Heart left ventricle (tissue), 16 donors: ENCODE measurements around the gene ADAMTS1. TPM values are rescaled to one million over a fixed set of nuclear protein-coding genes. Genes with fewer than 3 reads are reported as not detected.

ENCODE experiments used
- ATAC-seq, 4 donors: fragments of 200-7000 bp; cut with Tn5 transposase; one replicate each; pipeline ENCODE4 v1.9.1; 2020 to 2022; ENCODE audit warnings: moderate library complexity in 4 of 4, mild to moderate bottlenecking in 3 of 4, moderate number of reproducible peaks in 1 of 4
- DNase-seq, 5 donors: peaks; one replicate each; pipeline ENCODE4 v3.0.0-alpha.2; 2020
- H3K27ac ChIP-seq, 12 donors: fragments of 200-600 bp; sonication (generic) in 4 of 12; one replicate each; pipeline versions ENCODE4 v1.5.0 to v1.8.0; 2016 to 2022; ENCODE audit warnings: mild to moderate bottlenecking in 2 of 12
- H3K27me3 ChIP-seq, 9 donors: fragments of 200-600 bp; sonication (generic) in 2 of 9; one replicate each; pipeline versions ENCODE4 v1.5.1 to v1.8.0; 2016 to 2022; ENCODE audit warnings: mild to moderate bottlenecking in 3 of 9
- H3K36me3 ChIP-seq, 9 donors: fragments of 200-600 bp; sonication (generic) in 2 of 9; one replicate each; pipeline versions ENCODE4 v1.5.0 to v1.8.0; 2018 to 2022; ENCODE audit warnings: mild to moderate bottlenecking in 2 of 9
- H3K4me1 ChIP-seq, 12 donors: fragments of 200-600 bp; sonication (generic) in 4 of 12; one replicate each; pipeline versions ENCODE4 v1.5.0 to v1.8.0; 2016 to 2022; ENCODE audit warnings: mild to moderate bottlenecking in 3 of 12
- H3K4me3 ChIP-seq, 12 donors: fragments of 200-600 bp; sonication (generic) in 4 of 12; one replicate each; pipeline versions ENCODE4 v1.5.0 to v1.8.0; 2017 to 2022; ENCODE audit warnings: mild to moderate bottlenecking in 9 of 12, moderate library complexity in 4 of 12
- H3K9me3 ChIP-seq, 12 donors: fragments of 200-600 bp; sonication (generic) in 4 of 12; one replicate each; pipeline versions ENCODE4 v1.5.0 to v1.8.0; 2016 to 2022; ENCODE audit warnings: mild to moderate bottlenecking in 1 of 12
- POLR2A ChIP-seq, 2 donors: fragments of 450-650 bp; IDR thresholded peaks; one replicate each; pipeline ENCODE4 v1.6.1; 2017; ENCODE audit warnings: antibody characterized with exemption in 2 of 2, mild to moderate bottlenecking in 2 of 2, moderate library complexity in 2 of 2
- WGBS, 4 donors: extraction: QIAGEN DNeasy Blood & Tissue Kit in 2 of 4; methylation state at CpG; one replicate each; pipeline versions ENCODE4 v1.1.5 to v1.1.7; 2013 to 2018; 5-methylcytosine and 5-hydroxymethylcytosine counted together
- intact Hi-C, 10 donors: fragments of 100-400 bp; cut with DNase I; formaldehyde crosslinking; loops; one replicate each; pipeline versions ENCODE4 v1.11.1 to v1.14.2; 2022
- polyA plus RNA-seq, 2 donors: library from polyadenylated mRNA; stranded (reverse); fragments of 200-250 nt; gene quantifications; one replicate each; pipeline ENCODE4 v1.2.3, GENCODE V29; 2013
- total RNA-seq, 9 donors: library from RNA; depleted of rRNA in 2 of 9; stranded (reverse); fragments of >200 nt in 2 of 9; fragmentation: NEBNext Ultra II Directional in 3 of 9; extraction: Animal tissue kit (Norgen Biotek cat#: 25700) in 3 of 9; gene quantifications; one replicate each; pipeline versions ENCODE4 v1.1.0 to v1.2.4, GENCODE V29; 2016 to 2023
- TF ChIP-seq, protein P1 (sequence below), 12 donors: fragments of 200-600 bp; sonication (generic) in 4 of 12; IDR thresholded peaks; one replicate each; pipeline versions ENCODE4 v1.5.0 to v1.8.0; 2018 to 2022; ENCODE audit warnings: antibody characterized with exemption in 12 of 12, mild to moderate bottlenecking in 5 of 12
- donor health status: ischemic (EF 13 %, LVEDD 7.1; RV severe dilation, severe dysfunction).
- donor health status: healthy with polysubstance abuse.
- donor health status: DM: no; HTN: yes; CAD: no.
- donor health status: DM: no; HTN: no; CAD: no.
- donor health status: ischemic (EF 25% LVEDD 6.9; RV normal size, moderate dysfunction).
- donor health status: ischemic (EF 25% LVEDD 5.7; RV mildly dilated, moderate dysfunction).
- donor health status: healthy.
- donor health status: DM: yes; HTN: yes; CAD: no.
- donor health status: ischemic (EF 35%, LVEDD 5.7; RV mildly dilated, moderate dysfunction).
- donor health status: nonischemic (EF 11% LVEDD 7.7; RV severe dilation, severe dysfunction).
- donor health status: DM: yes; HTN: yes; CAD: no.
- donor health status: PGD.
- donor health status: ischemic (EF 29% LVEDD 5.4; RV normal size, mild dysfunction).
- donor health status: nonischemic (EF 23%, LVEDD 6.1; RV moderate dilation, normal function).

Gene ADAMTS1
- total and polyA plus RNA-seq, 11 donors = 14.8 to 87.8 (median 60.7) TPM

DNA sequence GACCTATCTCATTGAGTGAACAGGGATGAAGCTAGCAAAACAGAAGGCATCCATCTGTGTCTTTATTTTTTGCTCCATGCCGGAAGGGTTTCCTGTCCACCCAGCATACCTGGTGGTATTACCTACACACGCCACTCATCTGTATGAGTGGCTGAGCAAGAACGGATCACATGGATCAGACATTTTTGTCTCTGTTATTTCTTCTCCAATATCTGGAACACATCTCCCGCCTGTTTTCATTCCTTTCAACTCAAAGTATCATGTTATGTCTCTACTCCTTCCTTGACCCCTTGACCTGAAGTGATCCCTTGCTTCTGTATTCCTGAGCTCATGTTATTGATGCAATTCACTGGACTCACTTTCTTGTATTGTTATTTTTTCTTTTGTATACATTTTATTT is 24.7 kb downstream of the ADAMTS1 start:
- 58 to 94% (median 72%) methylated on average over 4 of the region's 4 CpGs for WGBS, 4 donors
- no peaks in the 10 kb centered on the region for H3K27me3 ChIP-seq
- H3K9me3 ChIP-seq = no peaks in the 10 kb centered on the region
- intact Hi-C loops = no loop called here
- no peaks in the 10 kb centered on the region for H3K36me3 ChIP-seq
- peaks cover 0 to 3% (median 0%) of the 10 kb centered on the region in 12 donors for H3K4me1 ChIP-seq
- TF ChIP-seq, protein P1, sequence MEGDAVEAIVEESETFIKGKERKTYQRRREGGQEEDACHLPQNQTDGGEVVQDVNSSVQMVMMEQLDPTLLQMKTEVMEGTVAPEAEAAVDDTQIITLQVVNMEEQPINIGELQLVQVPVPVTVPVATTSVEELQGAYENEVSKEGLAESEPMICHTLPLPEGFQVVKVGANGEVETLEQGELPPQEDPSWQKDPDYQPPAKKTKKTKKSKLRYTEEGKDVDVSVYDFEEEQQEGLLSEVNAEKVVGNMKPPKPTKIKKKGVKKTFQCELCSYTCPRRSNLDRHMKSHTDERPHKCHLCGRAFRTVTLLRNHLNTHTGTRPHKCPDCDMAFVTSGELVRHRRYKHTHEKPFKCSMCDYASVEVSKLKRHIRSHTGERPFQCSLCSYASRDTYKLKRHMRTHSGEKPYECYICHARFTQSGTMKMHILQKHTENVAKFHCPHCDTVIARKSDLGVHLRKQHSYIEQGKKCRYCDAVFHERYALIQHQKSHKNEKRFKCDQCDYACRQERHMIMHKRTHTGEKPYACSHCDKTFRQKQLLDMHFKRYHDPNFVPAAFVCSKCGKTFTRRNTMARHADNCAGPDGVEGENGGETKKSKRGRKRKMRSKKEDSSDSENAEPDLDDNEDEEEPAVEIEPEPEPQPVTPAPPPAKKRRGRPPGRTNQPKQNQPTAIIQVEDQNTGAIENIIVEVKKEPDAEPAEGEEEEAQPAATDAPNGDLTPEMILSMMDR (IDR thresholded peaks at IDR 0.05) = no peak
- TF ChIP-seq POLR2A (IDR thresholded peaks at IDR 0.05) = no peak
- DNase-seq (no peak), ATAC-seq (no peak)
- H3K4me3 ChIP-seq = no peak overlapping the region
- no peak overlapping the region for H3K27ac ChIP-seq

DNA sequence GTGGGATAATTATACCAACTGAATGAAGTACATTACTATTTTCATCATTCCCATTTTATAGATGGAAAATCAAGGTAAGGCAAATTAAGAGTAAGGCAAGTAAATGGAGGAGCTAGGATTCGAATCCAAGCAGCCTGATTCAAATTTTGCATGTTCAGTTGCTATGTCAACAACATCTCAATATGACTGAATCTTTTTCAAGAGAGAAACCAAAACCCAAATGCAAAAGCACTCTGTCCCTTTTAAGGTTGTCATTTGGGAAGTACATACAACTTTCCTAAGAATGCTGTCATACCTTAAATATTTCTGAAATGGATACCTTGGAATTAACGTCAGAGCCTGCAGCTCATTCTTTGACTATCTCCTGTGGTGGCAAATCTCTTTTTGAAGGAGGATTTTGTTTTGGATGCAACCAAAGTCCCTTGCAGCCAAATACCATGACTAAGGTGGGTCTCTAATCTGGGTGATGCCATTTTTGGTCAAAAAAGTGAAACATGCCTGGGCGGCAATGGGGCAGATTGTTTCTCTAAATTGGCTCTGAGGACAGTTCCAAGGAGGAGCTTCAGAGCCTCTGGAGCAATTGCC is 25.4 kb downstream of the ADAMTS1 start:
- H3K27me3 ChIP-seq = no peaks in the 10 kb centered on the region
- ATAC-seq (no peak), DNase-seq (no peak)
- intact Hi-C loops = no loop called here
- H3K4me3 ChIP-seq = no peak overlapping the region
- H3K27ac ChIP-seq = no peak overlapping the region
- peaks cover 0 to 8% (median 5%) of the 10 kb centered on the region in 12 donors for H3K4me1 ChIP-seq
- H3K9me3 ChIP-seq = no peaks in the 10 kb centered on the region
- TF ChIP-seq POLR2A (IDR thresholded peaks at IDR 0.05) = no peak
- TF ChIP-seq, protein P1 (IDR thresholded peaks at IDR 0.05) = no peak
- H3K36me3 ChIP-seq = no peaks in the 10 kb centered on the region
- WGBS, 4 donors = 84 to 85% (median 85%) methylated on average over 3 of the region's 3 CpGs

DNA sequence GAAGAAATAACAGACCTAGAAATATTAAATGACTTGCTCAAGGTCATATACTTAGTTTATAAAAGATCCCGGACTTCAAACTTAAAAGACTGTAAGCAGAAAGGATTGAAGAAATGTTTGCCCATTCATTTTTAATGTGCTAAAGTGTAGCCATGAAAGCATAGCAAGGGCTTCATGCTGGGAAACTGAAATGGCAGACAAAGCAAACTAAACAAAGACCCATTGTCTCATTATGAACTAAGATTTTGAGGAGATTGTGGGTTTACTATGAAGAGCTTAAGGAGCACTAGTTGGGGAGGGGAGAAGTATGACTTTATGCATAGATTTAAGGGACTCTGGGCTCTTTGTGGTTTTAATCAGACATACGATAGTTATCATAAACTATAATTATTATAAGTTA is 26.3 kb downstream of the ADAMTS1 start:
- no peak for DNase-seq
- TF ChIP-seq POLR2A (IDR thresholded peaks at IDR 0.05) = no peak
- TF ChIP-seq, protein P1 (IDR thresholded peaks at IDR 0.05) = no peak
- H3K36me3 ChIP-seq = no peaks in the 10 kb centered on the region
- 94 to 98% (median 96%) methylated on average over 2 of the region's 2 CpGs for WGBS, 4 donors
- ATAC-seq = no peak
- no peaks in the 10 kb centered on the region for H3K27me3 ChIP-seq
- intact Hi-C loops = no loop called here
- peaks cover 0 to 8% (median 5%) of the 10 kb centered on the region in 12 donors for H3K4me1 ChIP-seq
- no peaks in the 10 kb centered on the region for H3K9me3 ChIP-seq
- no peak overlapping the region for H3K4me3 ChIP-seq
- no peak overlapping the region for H3K27ac ChIP-seq

DNA sequence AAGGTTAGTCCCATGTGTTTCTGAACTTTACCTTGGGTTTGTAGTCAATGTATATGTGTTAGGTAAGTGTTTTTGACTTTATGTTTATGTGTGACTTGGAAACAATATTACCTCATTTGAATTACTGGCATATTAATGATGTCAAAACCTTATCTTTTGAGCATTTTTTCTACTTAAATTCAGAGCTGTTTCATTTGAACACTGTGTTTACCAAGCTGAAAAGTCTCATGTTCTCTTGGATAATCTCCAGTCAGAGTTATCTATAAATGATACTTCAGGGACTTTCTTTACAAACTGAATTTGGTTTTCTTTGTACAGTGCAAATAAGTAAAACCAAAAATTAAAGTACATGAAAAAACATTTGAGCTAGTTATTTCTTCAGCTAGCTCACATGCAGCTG is 30.0 kb downstream of the ADAMTS1 start:
- ATAC-seq = peak in 3 of 4 donors; percentile 23 to 48 (median 39)
- TF ChIP-seq, protein P1 (IDR thresholded peaks at IDR 0.05) = no peak
- no peak for TF ChIP-seq POLR2A (IDR thresholded peaks at IDR 0.05)
- Histone ChIP-seq H3K9me3 (no peaks in the 10 kb centered on the region), H3K4me1 (peaks cover 0 to 8% (median 5%) of the 10 kb centered on the region in 12 donors), H3K27me3 (no peaks in the 10 kb centered on the region), H3K36me3 (no peaks in the 10 kb centered on the region), H3K4me3 (peak overlapping the region in 3 of 12 donors; percentile 24 to 33 (median 30)), H3K27ac (peak overlapping the region in 11 of 12 donors; percentile 41 to 84 (median 72))
- no peak for DNase-seq
- intact Hi-C loops = no loop called here
